Fibroblast of skin of back (primary cell): ENCODE results near the gene ACP1.

ENCODE experiments used
- DNase-seq: peaks from one replicate; pipeline ENCODE4 v3.0.0-alpha.2; 2013

ACP1 gene

DNA sequence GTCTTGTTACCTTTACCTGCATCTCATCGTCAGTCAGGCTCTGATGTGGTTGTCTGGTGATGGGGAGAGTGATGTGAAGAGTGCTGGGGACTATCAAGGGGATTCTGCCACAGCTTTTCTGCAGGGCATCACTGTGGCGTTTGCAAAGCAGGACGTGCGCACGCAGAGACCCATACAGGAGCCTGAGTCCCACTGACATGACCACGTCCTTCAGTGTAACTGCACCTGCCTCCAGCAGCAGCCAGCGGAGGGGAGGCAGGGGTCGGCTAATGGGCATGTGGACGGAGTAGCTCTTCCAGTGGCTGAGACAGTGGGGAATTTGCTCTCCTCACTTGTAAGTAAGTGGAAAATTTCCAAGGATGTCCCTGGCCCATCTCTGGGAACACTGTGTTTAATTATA, 16.6 kb downstream of the ACP1 start:
- DNase-seq: no peak

DNA sequence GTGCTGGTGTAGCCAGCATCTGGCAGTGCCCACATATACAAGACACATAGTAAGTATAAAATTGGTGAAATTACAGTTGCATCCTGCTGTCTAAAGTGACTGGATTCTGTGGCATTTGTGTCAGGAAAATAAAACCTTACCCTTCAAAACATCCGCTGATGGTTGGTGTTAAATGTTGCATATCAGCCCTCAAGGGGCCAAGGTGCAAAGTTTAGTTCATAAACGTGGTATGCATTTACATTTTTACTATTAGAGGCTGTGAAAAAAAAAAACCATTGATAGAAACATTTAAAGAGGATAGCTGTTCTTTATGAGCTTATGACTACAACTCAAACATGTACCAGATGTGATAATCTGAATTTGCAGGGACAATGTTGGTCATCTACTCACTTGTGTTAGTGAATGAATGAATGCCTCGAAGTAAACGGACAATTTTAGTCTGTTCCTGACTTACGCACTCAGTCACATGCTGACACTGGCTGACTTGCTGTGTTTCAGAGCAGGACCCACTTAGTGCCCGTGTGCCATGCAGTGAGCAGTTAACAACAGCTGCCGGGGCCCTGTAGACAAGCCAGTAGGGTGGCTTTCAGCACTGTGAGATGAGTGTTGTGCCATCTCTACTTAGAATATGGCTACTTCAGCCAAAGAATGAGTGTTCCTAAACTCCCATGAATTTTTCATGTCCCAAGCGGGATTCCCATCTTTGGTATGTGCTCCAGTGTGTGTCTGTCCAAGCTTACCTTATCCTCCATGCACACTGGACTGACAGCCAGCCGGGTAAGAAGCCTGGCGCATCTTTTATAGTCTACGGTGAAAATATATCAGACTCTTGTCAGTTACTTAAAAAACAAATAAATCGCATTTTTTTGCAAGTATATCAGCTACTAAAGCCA, 17.9 kb downstream of the ACP1 start:
- DNase-seq: no peak

DNA sequence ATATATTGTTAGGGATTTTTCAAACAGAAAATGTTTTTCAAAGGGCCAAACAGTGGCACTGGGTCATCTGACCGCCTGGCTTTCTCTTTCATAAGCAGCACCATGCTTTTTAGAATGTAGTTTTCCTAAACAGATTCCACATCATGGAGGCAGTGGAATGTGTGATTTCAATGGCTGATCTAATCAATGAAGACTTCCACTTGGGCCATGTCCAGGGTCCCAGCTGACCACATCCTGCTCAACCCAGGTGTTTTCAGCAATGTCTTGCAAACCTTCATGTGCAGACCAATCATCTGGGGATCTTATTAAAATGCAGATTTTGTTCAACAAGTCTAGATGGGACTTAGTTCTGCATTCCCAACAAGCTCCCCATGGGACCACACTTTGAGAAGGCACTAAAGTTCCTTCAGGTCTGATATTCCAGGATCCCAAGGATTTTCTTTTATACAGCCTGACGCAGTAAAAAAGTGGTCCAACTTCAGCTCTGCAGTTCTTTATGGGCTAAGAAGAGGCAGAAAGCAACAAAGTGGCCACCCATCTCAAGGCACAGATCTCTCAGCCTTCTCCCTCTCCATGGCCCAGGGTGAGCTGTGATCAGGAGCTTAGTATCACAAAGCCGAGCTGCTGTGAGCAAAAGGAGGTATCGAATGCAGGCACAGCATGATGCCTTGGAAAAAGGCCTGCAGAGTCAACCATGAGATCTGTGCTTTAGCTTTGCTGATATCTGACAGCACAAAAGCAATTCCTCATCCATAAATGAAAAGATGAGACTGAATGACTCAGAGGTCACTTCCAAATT, 19.4 kb downstream of the ACP1 start:
- DNase-seq: no peak

DNA sequence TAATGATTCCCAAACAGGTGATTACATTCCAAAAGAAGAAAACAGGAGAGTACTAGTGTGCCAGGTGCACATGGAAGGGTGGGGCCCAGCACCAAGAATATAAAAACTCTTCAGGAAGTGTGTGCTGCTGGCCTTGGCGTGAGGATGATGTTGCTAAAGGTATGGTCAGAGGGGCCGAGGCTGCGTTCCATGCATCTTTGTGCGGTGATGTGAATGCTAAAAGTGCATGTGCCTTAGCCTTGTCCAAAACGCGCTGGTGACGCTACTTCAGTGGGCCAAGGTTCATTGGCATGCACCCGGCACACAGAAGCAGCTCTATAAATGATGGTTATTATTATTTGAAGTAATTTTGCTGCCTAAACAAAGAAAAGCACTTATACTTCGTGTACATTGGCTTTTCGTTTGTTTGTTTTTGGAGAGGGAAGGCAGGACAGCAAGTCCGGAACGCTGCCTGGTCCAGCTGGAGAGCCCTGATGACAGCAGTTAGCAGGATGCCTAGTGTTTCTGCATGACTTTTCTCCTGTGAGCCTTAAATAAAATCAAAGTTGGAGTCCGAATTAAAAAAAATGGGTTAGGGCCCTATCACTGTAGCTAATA, 20.2 kb downstream of the ACP1 start:
- no peak for DNase-seq

GRCh38 chr2:285531-285930, 20.8 kb downstream of the ACP1 start:
- peak; percentile 67 for DNase-seq

DNA sequence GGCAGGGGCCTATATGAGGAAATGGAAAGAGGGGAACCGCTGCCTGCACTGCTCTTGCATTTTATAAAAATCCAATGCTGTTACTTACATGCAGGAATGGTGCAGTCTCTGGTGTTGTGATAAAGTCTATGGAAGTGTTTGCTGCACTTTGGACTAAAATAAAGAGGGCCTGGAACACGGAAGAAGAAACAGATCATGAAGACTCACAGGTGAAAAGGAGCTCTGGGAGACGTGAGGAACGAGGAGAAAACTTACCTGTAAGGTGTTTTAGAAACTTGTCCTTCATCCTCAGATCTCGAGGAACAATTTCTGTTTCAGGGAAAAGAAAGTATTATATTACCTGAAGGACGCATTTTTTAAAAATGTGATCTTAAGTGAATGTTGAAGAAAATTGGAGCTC, 21.3 kb downstream of the ACP1 start:
- DNase-seq: no peak

DNA sequence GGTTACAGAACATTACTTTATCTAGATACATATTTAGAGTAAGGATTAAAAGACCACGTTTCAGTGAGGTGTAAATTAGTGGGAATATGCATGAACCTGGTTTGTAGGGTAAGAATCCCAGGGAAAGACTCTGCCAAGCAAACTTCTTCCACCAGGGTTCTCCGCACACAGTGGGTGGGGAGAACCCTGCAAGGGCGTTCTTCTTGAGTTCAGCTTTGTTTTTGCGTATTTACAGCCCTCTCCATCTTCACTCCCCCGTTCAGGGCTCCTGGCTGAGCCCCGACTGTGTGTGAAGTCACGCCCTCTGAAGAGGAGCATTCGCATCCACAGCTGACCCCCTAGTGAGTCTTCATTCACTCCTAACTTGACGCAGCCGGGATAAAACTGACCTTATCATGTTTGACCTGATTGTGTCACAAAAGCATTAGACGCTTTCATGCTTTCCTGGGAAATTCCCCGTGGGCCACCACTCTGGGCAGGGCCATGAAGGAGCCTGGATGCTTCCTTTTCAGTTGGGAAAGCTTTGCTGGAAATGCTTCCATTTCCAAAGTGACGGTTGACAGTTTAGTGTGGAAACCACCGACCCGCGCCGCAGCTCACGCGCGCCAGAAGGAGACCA, 22.1 kb downstream of the ACP1 start:
- no peak for DNase-seq

DNA sequence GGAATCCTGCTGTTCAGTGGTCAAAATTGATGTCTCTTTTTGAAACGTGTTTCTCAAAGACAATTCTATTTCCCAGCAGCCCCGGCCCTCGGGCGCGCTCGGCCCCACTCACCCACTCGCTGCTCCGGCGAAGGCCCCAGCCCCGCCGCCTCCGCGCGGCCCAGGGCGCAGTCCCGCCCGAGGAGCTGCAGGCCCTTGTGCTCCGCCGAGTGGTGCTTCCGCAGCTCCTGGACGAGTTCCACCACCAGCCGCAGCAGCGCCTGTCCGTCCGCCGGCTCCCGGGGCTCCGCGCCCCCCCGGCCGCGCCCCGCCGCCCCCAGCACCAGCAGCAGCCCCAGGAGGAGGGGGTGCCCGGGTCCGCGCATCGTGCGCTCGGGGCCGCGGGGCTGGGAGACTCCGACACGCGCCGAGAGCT, 22.7 kb downstream of the ACP1 start:
- no peak for DNase-seq

DNA sequence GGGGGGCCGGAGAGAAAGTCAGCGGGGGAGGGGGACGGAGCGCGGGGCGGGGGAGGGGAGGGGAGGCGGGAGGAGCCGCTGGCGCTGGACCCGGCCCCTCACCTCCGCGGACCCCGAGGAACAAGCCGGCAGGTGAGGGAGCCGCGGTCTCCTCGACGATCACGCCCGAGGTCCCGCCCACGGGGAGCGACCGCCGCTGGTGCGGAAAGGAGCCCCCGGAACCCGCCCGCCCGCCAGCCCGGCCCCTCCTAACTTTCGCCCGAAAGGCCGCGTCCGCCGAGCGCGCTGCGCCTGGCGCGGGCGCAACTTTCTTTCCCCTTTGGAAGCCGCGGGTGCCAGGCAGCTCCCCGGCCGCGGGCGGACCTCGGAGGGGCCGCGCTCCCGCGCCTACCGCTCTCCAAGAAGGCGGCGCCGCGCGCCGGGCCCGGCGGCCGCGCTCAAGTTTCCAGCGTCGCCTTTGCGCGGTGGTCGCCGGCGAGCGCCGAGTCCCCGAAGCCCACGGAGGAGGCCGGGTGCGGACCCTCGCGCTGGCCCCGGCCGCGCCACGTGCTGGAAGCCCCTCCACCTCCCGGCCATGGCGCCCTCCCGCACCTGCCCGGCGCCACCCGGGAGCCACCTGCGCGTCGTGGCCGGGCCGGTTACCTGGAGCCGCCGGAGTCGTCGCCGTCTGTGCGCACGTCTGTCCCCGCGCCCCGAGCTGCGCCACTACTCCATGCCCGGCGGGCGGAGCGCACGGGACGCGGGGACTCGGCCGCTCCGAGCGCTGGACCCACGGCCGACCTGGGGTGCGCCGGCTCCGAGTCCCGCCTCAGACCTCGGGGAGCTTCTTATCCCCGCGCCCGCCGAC, 23.4 kb downstream of the ACP1 start, which contains the start of gene ALKAL2:
TSS of gene ALKAL2 (minus strand) at position 181 of the 847 bp plus-strand sequence. CDS start 256 bp downstream, outside the sequence.
- no peak for DNase-seq

DNA sequence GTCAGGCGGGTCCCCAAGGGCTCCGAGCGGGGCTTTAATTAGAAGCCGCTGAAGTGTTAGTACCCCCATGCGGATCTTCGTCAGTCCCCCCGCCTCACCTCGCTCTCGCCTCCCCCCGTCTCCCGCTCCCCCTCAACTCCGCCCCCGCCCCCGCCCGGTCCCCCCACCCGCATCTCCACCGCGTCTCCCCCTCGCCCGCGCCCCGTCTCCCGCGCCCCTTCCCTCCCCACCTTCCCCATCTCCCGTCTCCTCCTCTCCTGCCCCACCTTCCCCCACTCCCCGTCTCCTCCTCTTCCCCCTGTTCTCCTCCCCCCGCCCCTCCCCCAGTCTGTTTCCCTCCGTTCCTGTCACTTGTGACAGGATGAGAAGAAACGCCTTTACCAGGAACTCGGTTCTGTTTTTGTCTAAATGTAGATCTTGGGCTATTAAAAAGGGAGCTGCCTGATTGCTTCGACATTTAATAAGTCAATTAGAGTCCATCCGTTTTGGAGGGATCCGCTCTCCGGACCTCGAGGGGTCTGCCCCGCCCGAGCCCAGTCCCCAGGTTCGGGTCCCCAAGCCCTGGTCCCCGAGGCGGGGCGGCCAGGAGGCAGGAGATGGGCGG, 24.1 kb downstream of the ACP1 start:
- DNase-seq: no peak

- DNase-seq: no peak
Observed at GRCh38 chr2:289362-290089, 24.8 kb downstream of the ACP1 start.

DNA sequence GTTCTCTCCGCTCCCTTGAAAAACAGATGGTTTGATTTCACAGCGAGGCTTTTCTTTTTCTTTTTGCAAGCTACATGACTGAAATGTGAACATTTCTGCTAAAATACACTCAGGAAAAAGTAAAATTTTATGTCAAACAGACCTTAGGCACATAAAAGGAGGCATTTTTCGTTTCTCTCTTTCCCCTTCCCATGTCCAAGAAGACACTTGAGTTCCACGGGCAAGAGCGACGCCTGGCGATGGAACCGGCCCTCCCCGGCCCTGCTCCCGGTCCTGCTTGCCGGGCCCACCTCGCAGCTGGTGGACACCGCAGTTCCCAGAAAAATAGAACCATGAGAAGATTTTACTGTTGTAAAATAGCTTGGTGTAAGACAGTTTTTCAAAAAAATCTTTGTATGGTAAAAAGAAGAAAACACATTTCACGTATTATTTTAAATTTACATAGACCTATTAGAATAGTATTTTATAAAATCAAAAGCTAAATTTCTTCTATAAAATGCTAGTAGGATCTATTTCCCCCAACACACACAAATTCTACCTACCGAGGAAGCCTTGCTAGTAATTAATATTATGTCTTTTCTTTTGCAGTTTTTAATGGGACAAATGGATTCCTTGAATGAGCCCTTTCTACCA, 25.5 kb downstream of the ACP1 start:
- peak; percentile 61 for DNase-seq

- no peak for DNase-seq
Observed at GRCh38 chr2:295090-295489, 30.3 kb downstream of the ACP1 start.

DNA sequence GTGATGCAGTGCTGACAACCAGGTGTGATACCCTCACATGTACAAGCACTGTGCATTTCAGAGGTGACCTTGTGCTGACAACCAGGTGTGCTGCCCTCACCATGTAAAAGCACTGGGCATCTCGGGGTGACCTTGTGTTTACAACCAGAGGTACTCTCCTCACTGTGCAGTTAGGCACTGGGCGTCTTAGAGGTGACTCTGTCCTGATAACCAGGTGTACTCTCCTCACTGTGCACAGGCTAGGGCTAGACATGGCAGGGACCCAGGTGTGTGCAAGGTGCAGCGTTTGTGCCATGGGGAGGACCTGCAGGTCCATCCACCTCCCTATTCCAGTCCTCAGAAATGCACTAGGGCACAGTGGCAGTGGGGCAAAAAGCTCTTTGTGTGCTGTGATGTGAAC, 31.6 kb downstream of the ACP1 start:
- DNase-seq: no peak

DNA sequence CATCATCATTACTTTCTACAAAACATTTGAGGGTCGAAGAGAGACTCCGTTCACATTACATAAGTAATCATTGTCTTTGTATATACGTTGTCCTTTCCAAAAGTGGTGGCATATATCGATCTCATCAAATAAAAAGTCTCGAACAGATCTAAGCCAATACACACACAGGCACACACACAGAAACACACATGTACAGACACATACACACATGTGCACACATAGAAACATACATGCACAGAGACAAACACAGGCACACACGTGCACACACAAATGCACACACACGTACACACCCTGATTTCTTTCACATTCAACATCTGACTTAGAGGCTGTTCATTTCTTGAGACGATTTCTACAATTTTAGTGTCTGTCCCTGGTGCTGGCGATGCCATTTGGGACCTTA, 40.6 kb downstream of the ACP1 start:
- no peak for DNase-seq

- DNase-seq: no peak
Observed at GRCh38 chr2:309148-309953, 44.6 kb downstream of the ACP1 start.

GRCh38 chr2:309954-310510, 45.3 kb downstream of the ACP1 start:
- DNase-seq: no peak

DNA sequence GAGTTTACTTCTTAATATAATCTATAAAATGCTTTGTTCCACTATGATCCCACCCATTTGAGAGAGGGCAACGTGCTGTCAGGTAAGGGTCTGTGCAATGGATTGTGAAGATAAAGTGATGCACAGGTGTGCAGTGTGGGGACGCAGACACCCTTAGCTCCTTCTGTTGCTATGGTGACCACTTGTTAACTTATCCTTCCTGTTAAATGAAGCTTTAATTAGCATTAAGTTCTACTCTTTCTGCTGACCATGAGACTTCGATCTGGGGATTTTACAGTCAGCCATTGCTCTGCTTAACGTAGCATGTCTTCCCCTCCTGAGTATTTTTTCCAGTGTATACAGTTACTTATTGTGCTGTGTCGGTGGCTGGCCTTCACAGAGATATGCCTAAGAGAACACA, 46.2 kb downstream of the ACP1 start:
- no peak for DNase-seq

DNA sequence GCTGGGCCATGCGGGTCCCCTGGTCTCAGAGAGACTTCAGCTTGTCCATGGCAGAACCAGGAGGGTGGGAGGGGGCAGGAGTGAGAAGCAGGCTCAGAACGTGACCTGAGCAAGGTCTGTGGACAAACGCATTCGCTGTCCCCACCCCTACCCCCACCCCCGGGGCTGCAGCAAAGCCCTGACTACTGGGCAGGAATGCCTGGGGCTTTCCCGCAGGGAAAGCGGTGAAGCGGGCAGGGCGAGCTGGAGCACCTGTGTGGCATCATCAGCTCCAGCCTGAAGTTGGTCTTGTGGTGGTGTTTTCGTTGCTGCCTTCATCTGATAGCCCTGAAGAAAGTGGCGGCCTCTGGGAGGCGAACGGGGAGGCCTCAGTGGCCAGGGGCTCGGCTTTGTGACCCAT, 49.2 kb downstream of the ACP1 start:
- DNase-seq: no peak
